Peyer's patch (tissue), 4 donors: ENCODE results near the gene ALDH1L1. TPM values are rescaled to one million over a fixed set of nuclear protein-coding genes. Genes with fewer than 3 reads are reported as not detected.

ENCODE experiments used
- DNase-seq, 3 donors: peaks; one replicate each; pipeline ENCODE4 v3.0.0-alpha.2; 2017 to 2019
- H3K27ac ChIP-seq, 4 donors: fragments of 200-600 bp; sonication (generic); one replicate each; pipeline ENCODE4 v1.5.1; 2016 to 2019
- H3K27me3 ChIP-seq, 2 donors: fragments of 200-600 bp; sonication (generic); one replicate each; pipeline ENCODE4 v1.5.1; 2019
- H3K36me3 ChIP-seq, 3 donors: fragments of 200-600 bp; sonication (generic); one replicate each; pipeline ENCODE4 v1.5.1; 2016 to 2019
- H3K4me1 ChIP-seq, 4 donors: fragments of 200-600 bp; sonication (generic); one replicate each; pipeline ENCODE4 v1.5.1; 2016 to 2019
- H3K4me3 ChIP-seq, 4 donors: fragments of 200-600 bp; sonication (generic); 1 replicate in 3 of 4; 2 replicates in 1 of 4; pipeline ENCODE4 v1.5.1; 2016 to 2019; ENCODE audit warnings: mild to moderate bottlenecking in 1 of 4
- H3K9me3 ChIP-seq, 4 donors: fragments of 200-600 bp; sonication (generic); one replicate each; pipeline ENCODE4 v1.5.1; 2016 to 2019; ENCODE audit warnings: mild to moderate bottlenecking in 1 of 4
- CTCF ChIP-seq, 6 experiments: fragments of 450-650 bp in 4 of 6; fragments of 200-600 bp in 2 of 6; sonication (generic) in 1 of 6; IDR thresholded peaks; one replicate each; pipeline ENCODE4 v1.5.1; 2017 to 2019; ENCODE audit warnings: antibody characterized with exemption in 6 of 6, mild to moderate bottlenecking in 3 of 6, moderate library complexity in 1 of 6
- POLR2A ChIP-seq, 2 donors: fragments of 450-650 bp; IDR thresholded peaks; one replicate each; pipeline ENCODE4 v1.5.1; 2017; ENCODE audit warnings: antibody characterized with exemption in 2 of 2, mild to moderate bottlenecking in 2 of 2, moderate library complexity in 2 of 2
- total RNA-seq, 4 donors: library from RNA; depleted of rRNA; stranded (reverse); fragments of >200 nt; gene quantifications; one replicate each; pipeline ENCODE4 v1.1.0, GENCODE V29; 2016

ALDH1L1 gene
- total RNA-seq, 4 donors from 2014 or later, result 2.0 to 14.2 (median 4.6) TPM

GRCh38 chr3:126212250-126212619 is 31.8 kb upstream of the ALDH1L1 start:
- Histone ChIP-seq H3K36me3 (no peaks in the 10 kb centered on the region), H3K27me3 (no peaks in the 10 kb centered on the region), H3K4me1 (peaks cover 0 to 19% (median 2%) of the 10 kb centered on the region in 4 donors), H3K9me3 (no peaks in the 10 kb centered on the region), H3K27ac (peak overlapping the region in 1 of 4 donors; percentile 39), H3K4me3 (no peak overlapping the region)
- TF ChIP-seq CTCF (IDR thresholded peaks at IDR 0.05) (no peak), POLR2A (IDR thresholded peaks at IDR 0.05) (no peak)
- DNase-seq, result no peak

DNA sequence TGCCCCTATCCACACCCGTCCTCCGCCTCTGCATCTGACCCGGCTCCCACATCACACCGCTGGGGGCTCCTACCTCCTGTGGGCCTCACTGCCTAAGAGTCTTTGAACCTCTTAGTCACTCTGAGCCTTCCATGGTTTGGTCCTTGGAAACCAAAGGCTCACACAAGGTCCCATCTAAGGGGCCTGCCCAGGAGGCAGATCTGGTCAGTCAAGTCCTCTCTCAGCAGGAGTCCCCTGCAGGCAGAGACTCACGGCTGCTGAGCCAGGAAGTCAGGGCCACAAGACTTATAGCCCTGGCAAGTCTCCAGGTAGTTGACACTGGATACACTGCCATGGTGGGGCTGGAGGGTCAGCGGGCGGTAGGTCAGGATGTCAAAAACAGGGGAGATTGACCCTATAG is 31.2 kb upstream of the ALDH1L1 start:
- H3K36me3 ChIP-seq, result no peaks in the 10 kb centered on the region
- no peak for DNase-seq
- H3K27me3 ChIP-seq, result no peaks in the 10 kb centered on the region
- peaks cover 0 to 19% (median 2%) of the 10 kb centered on the region in 4 donors for H3K4me1 ChIP-seq
- no peak overlapping the region for H3K27ac ChIP-seq
- no peak overlapping the region for H3K4me3 ChIP-seq
- TF ChIP-seq POLR2A (IDR thresholded peaks at IDR 0.05) (no peak), CTCF (IDR thresholded peaks at IDR 0.05) (no peak)
- H3K9me3 ChIP-seq, result no peaks in the 10 kb centered on the region

- Histone ChIP-seq H3K27me3 (no peaks in the 10 kb centered on the region), H3K36me3 (no peaks in the 10 kb centered on the region), H3K27ac (no peak overlapping the region), H3K4me1 (peaks cover 0 to 19% (median 2%) of the 10 kb centered on the region in 4 donors), H3K9me3 (no peaks in the 10 kb centered on the region), H3K4me3 (no peak overlapping the region)
- no peak for DNase-seq
- TF ChIP-seq POLR2A (IDR thresholded peaks at IDR 0.05) (no peak), CTCF (IDR thresholded peaks at IDR 0.05) (no peak)
These were observed 30.2 kb upstream of the ALDH1L1 start for GRCh38 chr3:126210606-126211005.

DNA sequence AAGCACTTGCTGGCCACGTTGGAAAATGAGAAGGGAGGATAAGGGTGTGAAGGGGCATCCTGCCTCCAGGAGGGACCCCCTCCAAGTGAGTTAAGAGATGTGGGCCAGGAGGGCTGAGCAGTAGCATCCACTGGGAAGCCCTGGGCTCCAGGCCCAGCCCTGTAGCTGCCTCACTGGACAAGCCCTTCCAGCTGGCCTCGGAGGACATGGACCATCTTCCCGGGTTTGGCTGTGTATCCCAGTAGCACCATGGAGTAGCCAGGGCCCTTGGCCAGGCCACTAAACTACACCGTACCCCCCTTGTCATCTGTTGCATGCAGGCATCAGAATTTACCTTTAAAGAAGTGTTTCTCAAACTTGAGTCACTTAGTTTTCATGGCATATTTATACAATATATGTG is 29.4 kb upstream of the ALDH1L1 start:
- no peak for DNase-seq
- TF ChIP-seq CTCF (IDR thresholded peaks at IDR 0.05) (no peak), POLR2A (IDR thresholded peaks at IDR 0.05) (no peak)
- Histone ChIP-seq H3K36me3 (no peaks in the 10 kb centered on the region), H3K27me3 (no peaks in the 10 kb centered on the region), H3K4me1 (peaks cover 0 to 19% (median 2%) of the 10 kb centered on the region in 4 donors), H3K27ac (no peak overlapping the region), H3K9me3 (no peaks in the 10 kb centered on the region), H3K4me3 (no peak overlapping the region)

- TF ChIP-seq CTCF (IDR thresholded peaks at IDR 0.05) (no peak), POLR2A (IDR thresholded peaks at IDR 0.05) (no peak)
These were observed 28.3 kb upstream of the ALDH1L1 start for GRCh38 chr3:126208606-126209256.

More at GRCh38 chr3:126208606-126209256, 28.3 kb upstream of the ALDH1L1 start:
- no peaks in the 10 kb centered on the region for H3K27me3 ChIP-seq
- H3K9me3 ChIP-seq, result no peaks in the 10 kb centered on the region
- no peak overlapping the region for H3K27ac ChIP-seq
- H3K4me3 ChIP-seq, result no peak overlapping the region
- peak in 2 of 3 donors; percentile 71 to 80 for DNase-seq
- no peaks in the 10 kb centered on the region for H3K36me3 ChIP-seq
- H3K4me1 ChIP-seq, result peaks cover 0 to 15% (median 2%) of the 10 kb centered on the region in 4 donors
